Progenitor cell of endocrine pancreas (in vitro differentiated cells): Measurements from ENCODE around the gene AKAP9. TPM values are rescaled to one million over a fixed set of nuclear protein-coding genes. Genes with fewer than 3 reads are reported as not detected.

Source experiments
- DNase-seq: peaks from one replicate; pipeline ENCODE4 v3.0.0; 2021; ENCODE audit warnings: low spot score; ENCODE audit not compliant: unreplicated experiment
- H3K27ac Mint-ChIP-seq: 2 replicates; pipeline ENCODE4 v1.8.0; 2021; ENCODE audit warnings: mild to moderate bottlenecking, moderate library complexity, mixed read lengths
- H3K27me3 Mint-ChIP-seq: 2 replicates; pipeline ENCODE4 v1.8.0; 2021; ENCODE audit warnings: mixed read lengths
- H3K36me3 Mint-ChIP-seq: 2 replicates; pipeline ENCODE4 v1.8.0; 2022; ENCODE audit warnings: mixed read lengths; ENCODE audit not compliant: insufficient read depth
- H3K4me1 Mint-ChIP-seq: 2 replicates; pipeline ENCODE4 v1.8.0; 2021; ENCODE audit warnings: low read depth, mixed read lengths
- H3K4me3 Mint-ChIP-seq: 2 replicates; pipeline ENCODE4 v1.8.0; 2021; ENCODE audit warnings: low read depth, mild to moderate bottlenecking, moderate library complexity, mixed read lengths
- H3K9me3 Mint-ChIP-seq: 2 replicates; pipeline ENCODE4 v1.8.0; 2021; ENCODE audit warnings: low read depth, mixed read lengths
- total RNA-seq: library from RNA; stranded (reverse); gene quantifications from 2 replicates; pipeline ENCODE4 v1.2.1, GENCODE V29; 2021
- TF ChIP-seq, protein P1 (sequence below): fragments of 200-600 bp; sonication (generic); IDR thresholded peaks from one replicate; pipeline ENCODE4 v1.5.0; 2021; ENCODE audit warnings: antibody characterized with exemption, mild to moderate bottlenecking; ENCODE audit not compliant: unreplicated experiment

AKAP9 gene
- total RNA-seq, 1 donor from 2014 or later: 105 TPM

DNA sequence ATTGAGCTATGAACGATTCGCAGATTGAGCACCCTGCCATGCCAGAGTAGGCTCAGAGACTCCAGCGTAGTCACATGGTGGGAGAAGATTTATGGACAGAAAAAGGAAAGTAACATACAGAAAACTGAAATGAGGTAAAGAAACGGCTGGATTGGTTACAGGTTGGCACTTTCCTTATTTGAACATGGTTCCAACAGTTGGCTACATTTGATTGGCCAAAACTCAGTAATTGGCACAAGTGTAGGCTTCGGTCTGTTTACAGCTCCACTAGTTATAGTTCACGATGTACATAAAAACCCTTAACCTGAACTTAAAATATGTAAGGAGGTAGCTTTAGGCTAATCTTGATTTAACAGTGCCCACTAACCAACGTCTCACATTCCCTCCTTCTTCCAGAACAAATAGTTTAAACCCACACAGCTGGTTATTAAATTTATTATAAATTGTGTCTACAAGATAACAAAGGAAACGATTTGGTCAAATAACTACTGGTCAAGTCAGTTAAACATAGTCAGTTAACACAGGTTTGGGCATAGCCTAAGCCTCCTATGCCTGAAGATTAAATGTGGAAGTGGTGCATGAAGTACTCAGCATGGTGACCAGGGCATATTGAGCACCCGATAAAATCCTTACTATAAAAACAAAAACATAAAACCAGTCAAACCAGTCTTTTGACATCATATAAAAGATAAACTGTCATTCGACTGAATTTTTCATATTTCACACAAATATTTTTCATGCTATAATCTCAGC lies 42.2 kb upstream of the AKAP9 start:
- Mint-ChIP-seq H3K36me3 (no peaks in the 10 kb centered on the region), H3K4me1 (no peaks in the 10 kb centered on the region), H3K27me3 (no peaks in the 10 kb centered on the region), H3K27ac (no peak overlapping the region), H3K4me3 (no peak overlapping the region), H3K9me3 (no peaks in the 10 kb centered on the region)
- TF ChIP-seq, protein P1, sequence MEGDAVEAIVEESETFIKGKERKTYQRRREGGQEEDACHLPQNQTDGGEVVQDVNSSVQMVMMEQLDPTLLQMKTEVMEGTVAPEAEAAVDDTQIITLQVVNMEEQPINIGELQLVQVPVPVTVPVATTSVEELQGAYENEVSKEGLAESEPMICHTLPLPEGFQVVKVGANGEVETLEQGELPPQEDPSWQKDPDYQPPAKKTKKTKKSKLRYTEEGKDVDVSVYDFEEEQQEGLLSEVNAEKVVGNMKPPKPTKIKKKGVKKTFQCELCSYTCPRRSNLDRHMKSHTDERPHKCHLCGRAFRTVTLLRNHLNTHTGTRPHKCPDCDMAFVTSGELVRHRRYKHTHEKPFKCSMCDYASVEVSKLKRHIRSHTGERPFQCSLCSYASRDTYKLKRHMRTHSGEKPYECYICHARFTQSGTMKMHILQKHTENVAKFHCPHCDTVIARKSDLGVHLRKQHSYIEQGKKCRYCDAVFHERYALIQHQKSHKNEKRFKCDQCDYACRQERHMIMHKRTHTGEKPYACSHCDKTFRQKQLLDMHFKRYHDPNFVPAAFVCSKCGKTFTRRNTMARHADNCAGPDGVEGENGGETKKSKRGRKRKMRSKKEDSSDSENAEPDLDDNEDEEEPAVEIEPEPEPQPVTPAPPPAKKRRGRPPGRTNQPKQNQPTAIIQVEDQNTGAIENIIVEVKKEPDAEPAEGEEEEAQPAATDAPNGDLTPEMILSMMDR: no peak
- no peak for DNase-seq

GRCh38 chr7:91899563-91899962 lies 41.1 kb upstream of the AKAP9 start:
- Mint-ChIP-seq H3K4me3 (no peak overlapping the region), H3K27me3 (no peaks in the 10 kb centered on the region), H3K27ac (no peak overlapping the region), H3K36me3 (no peaks in the 10 kb centered on the region), H3K9me3 (no peaks in the 10 kb centered on the region), H3K4me1 (no peaks in the 10 kb centered on the region)
- TF ChIP-seq, protein P1: no peak
- DNase-seq: no peak

DNA sequence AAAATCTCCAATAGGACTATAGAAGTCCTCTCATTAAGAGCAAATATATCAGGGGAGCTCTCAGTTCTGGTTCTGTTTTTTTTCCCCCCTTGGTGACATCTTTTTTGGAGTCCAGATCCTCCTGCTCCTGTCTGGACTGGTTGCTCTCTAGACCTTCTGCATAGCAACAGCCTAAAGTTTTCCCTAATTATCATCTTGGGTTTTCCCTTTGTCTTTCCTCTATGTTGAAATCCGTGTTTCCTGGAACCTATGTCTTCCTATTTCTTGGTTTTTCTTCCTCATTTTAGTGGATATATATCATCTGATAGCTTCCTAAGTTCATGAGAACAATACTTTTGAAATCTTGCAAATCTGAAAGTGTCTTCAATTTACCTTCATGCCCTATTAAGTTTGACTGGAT lies 30.5 kb upstream of the AKAP9 start:
- no peak for DNase-seq
- Mint-ChIP-seq H3K27me3 (no peaks in the 10 kb centered on the region), H3K4me1 (no peaks in the 10 kb centered on the region), H3K36me3 (no peaks in the 10 kb centered on the region), H3K4me3 (no peak overlapping the region), H3K9me3 (peaks cover 9% of the 10 kb centered on the region), H3K27ac (no peak overlapping the region)
- TF ChIP-seq, protein P1: no peak

DNA sequence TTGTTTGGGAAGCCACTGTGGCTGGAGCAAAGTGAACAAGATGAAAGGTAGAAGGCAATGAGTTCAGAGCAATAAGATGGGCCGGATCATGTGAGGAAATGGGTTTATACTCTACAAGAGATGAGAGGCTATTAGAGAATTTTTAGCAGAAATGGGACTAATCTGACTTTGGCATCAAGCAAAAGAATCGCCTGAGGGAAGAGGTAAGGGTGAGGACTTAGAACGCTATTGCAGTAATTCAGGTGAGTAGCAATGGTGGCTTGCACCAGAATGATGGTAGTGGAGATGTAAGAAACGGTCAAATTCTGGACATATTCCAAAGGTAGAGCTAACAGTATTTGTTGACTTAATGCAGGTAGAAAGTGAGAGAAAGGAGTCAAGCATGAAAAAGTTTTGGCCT lies 29.5 kb upstream of the AKAP9 start:
- Mint-ChIP-seq H3K4me3 (no peak overlapping the region), H3K27me3 (no peaks in the 10 kb centered on the region), H3K9me3 (peaks cover 9% of the 10 kb centered on the region), H3K4me1 (no peaks in the 10 kb centered on the region), H3K36me3 (no peaks in the 10 kb centered on the region), H3K27ac (no peak overlapping the region)
- TF ChIP-seq, protein P1: no peak
- no peak for DNase-seq

- Mint-ChIP-seq H3K27me3 (no peaks in the 10 kb centered on the region), H3K27ac (no peak overlapping the region), H3K36me3 (no peaks in the 10 kb centered on the region), H3K4me3 (no peak overlapping the region), H3K4me1 (no peaks in the 10 kb centered on the region), H3K9me3 (peaks cover 6% of the 10 kb centered on the region)
- no peak for DNase-seq
- TF ChIP-seq, protein P1: no peak
Measured at GRCh38 chr7:91912494-91912893, 28.2 kb upstream of the AKAP9 start.
